Measurements from ENCODE around the gene CIC.
"Not testable (repeated sequence)": the region's sequence is repeated elsewhere in the genome, so short reads cannot be mapped to it uniquely, and the experiment has no call there.

GRCh38 chr19:42257842-42258241 lies 11.2 kb upstream of the CIC start:
- TF ChIP-seq, protein P1, sequence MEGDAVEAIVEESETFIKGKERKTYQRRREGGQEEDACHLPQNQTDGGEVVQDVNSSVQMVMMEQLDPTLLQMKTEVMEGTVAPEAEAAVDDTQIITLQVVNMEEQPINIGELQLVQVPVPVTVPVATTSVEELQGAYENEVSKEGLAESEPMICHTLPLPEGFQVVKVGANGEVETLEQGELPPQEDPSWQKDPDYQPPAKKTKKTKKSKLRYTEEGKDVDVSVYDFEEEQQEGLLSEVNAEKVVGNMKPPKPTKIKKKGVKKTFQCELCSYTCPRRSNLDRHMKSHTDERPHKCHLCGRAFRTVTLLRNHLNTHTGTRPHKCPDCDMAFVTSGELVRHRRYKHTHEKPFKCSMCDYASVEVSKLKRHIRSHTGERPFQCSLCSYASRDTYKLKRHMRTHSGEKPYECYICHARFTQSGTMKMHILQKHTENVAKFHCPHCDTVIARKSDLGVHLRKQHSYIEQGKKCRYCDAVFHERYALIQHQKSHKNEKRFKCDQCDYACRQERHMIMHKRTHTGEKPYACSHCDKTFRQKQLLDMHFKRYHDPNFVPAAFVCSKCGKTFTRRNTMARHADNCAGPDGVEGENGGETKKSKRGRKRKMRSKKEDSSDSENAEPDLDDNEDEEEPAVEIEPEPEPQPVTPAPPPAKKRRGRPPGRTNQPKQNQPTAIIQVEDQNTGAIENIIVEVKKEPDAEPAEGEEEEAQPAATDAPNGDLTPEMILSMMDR (IDR thresholded peaks at IDR 0.05) = not testable (repeated sequence)
- TF ChIP-seq POLR2A (IDR thresholded peaks at IDR 0.05) = not testable (repeated sequence)

Data from lower leg skin (tissue), 3 donors.